ENCODE results near the gene WDR87. TPM values are rescaled to one million over a fixed set of nuclear protein-coding genes. Genes with fewer than 3 reads are reported as not detected.

The WDR87 gene
- 0.02 TPM for polyA plus RNA-seq (2012; ENCODE audit: missing spikeins)

- DNase-seq (ENCODE audit: insufficient read length) (peak; percentile 48), FAIRE-seq (peak; percentile 53)
- no peak for TF ChIP-seq POLR2AphosphoS5 (IDR thresholded peaks at IDR 0.05; ENCODE audit: low read depth, low read length)
Observed at GRCh38 chr19:37905946-37906868, at the start of gene WDR87. WDR87 (minus strand) TSS chr19:37906594; CDS start chr19:37898239, 8,355 bp downstream.

- no peak for FAIRE-seq
- TF ChIP-seq TAF1 (IDR thresholded peaks at IDR 0.05; ENCODE audit: borderline replicate concordance, low read depth, low read length) (no peak), POLR2A (IDR thresholded peaks at IDR 0.05; ENCODE audit: low read depth, low read length) (no peak), POLR2AphosphoS5 (IDR thresholded peaks at IDR 0.05; ENCODE audit: low read depth, low read length) (no peak)
- DNase-seq (ENCODE audit: insufficient read length): no peak
Observed at GRCh38 chr19:37955986-37956385, 49.6 kb upstream of the WDR87 start.

- no peak for FAIRE-seq
- no peak for TF ChIP-seq TAF1 (IDR thresholded peaks at IDR 0.05; ENCODE audit: borderline replicate concordance, low read depth, low read length)
- no peak for DNase-seq (ENCODE audit: insufficient read length)
Observed at GRCh38 chr19:37954421-37954874, 48.1 kb upstream of the WDR87 start.

GRCh38 chr19:37953918-37954303 is 47.5 kb upstream of the WDR87 start:
- DNase-seq (ENCODE audit: insufficient read length): no peak
- FAIRE-seq: no peak
- TF ChIP-seq POLR2A (IDR thresholded peaks at IDR 0.05; ENCODE audit: low read depth, low read length) (no peak), POLR2AphosphoS5 (IDR thresholded peaks at IDR 0.05; ENCODE audit: low read depth, low read length) (no peak), TAF1 (IDR thresholded peaks at IDR 0.05; ENCODE audit: borderline replicate concordance, low read depth, low read length) (no peak)

- FAIRE-seq (no peak), DNase-seq (ENCODE audit: insufficient read length) (no peak)
- no peak for TF ChIP-seq POLR2AphosphoS5 (IDR thresholded peaks at IDR 0.05; ENCODE audit: low read depth, low read length)
- TF ChIP-seq POLR2A (IDR thresholded peaks at IDR 0.05; ENCODE audit: low read depth, low read length): no peak
- no peak for TF ChIP-seq TAF1 (IDR thresholded peaks at IDR 0.05; ENCODE audit: borderline replicate concordance, low read depth, low read length)
Observed at GRCh38 chr19:37953171-37953917, 47.0 kb upstream of the WDR87 start.

- DNase-seq (ENCODE audit: insufficient read length): no peak
- TF ChIP-seq POLR2AphosphoS5 (IDR thresholded peaks at IDR 0.05; ENCODE audit: low read depth, low read length): no peak
- no peak for TF ChIP-seq POLR2A (IDR thresholded peaks at IDR 0.05; ENCODE audit: low read depth, low read length)
- TF ChIP-seq TAF1 (IDR thresholded peaks at IDR 0.05; ENCODE audit: borderline replicate concordance, low read depth, low read length): no peak
- no peak for FAIRE-seq
Observed at GRCh38 chr19:37951816-37952210, 45.4 kb upstream of the WDR87 start.

- DNase-seq (ENCODE audit: insufficient read length) (no peak), FAIRE-seq (peak; percentile 50)
- no peak for TF ChIP-seq POLR2AphosphoS5 (IDR thresholded peaks at IDR 0.05; ENCODE audit: low read depth, low read length)
- TF ChIP-seq TAF1 (IDR thresholded peaks at IDR 0.05; ENCODE audit: borderline replicate concordance, low read depth, low read length): no peak
- no peak for TF ChIP-seq POLR2A (IDR thresholded peaks at IDR 0.05; ENCODE audit: low read depth, low read length)
Observed at GRCh38 chr19:37950471-37951175, 44.2 kb upstream of the WDR87 start.

- DNase-seq (ENCODE audit: insufficient read length) (no peak), FAIRE-seq (no peak)
- no peak for TF ChIP-seq POLR2AphosphoS5 (IDR thresholded peaks at IDR 0.05; ENCODE audit: low read depth, low read length)
- no peak for TF ChIP-seq TAF1 (IDR thresholded peaks at IDR 0.05; ENCODE audit: borderline replicate concordance, low read depth, low read length)
- TF ChIP-seq POLR2A (IDR thresholded peaks at IDR 0.05; ENCODE audit: low read depth, low read length): no peak
Observed at GRCh38 chr19:37948362-37948761, 42.0 kb upstream of the WDR87 start.

GRCh38 chr19:37947778-37948177 is 41.4 kb upstream of the WDR87 start:
- no peak for FAIRE-seq
- TF ChIP-seq TAF1 (IDR thresholded peaks at IDR 0.05; ENCODE audit: borderline replicate concordance, low read depth, low read length) (no peak), POLR2AphosphoS5 (IDR thresholded peaks at IDR 0.05; ENCODE audit: low read depth, low read length) (no peak), POLR2A (IDR thresholded peaks at IDR 0.05; ENCODE audit: low read depth, low read length) (no peak)

GRCh38 chr19:37946132-37946531 is 39.7 kb upstream of the WDR87 start:
- DNase-seq (ENCODE audit: insufficient read length): no peak
- TF ChIP-seq TAF1 (IDR thresholded peaks at IDR 0.05; ENCODE audit: borderline replicate concordance, low read depth, low read length) (no peak), POLR2AphosphoS5 (IDR thresholded peaks at IDR 0.05; ENCODE audit: low read depth, low read length) (no peak), POLR2A (IDR thresholded peaks at IDR 0.05; ENCODE audit: low read depth, low read length) (no peak)
- no peak for FAIRE-seq

More at GRCh38 chr19:37947778-37948177, 41.4 kb upstream of the WDR87 start:
- DNase-seq (ENCODE audit: insufficient read length): no peak

GRCh38 chr19:37943480-37943879 is 37.1 kb upstream of the WDR87 start:
- DNase-seq (ENCODE audit: insufficient read length): no peak
- TF ChIP-seq POLR2AphosphoS5 (IDR thresholded peaks at IDR 0.05; ENCODE audit: low read depth, low read length) (no peak), TAF1 (IDR thresholded peaks at IDR 0.05; ENCODE audit: borderline replicate concordance, low read depth, low read length) (no peak), POLR2A (IDR thresholded peaks at IDR 0.05; ENCODE audit: low read depth, low read length) (no peak)
- FAIRE-seq: no peak
